HG02623 (cell line): Measurements from ENCODE around the gene LBHD1.
"Not testable (repeated sequence)": the region's sequence is repeated elsewhere in the genome, so short reads cannot be mapped to it uniquely, and the experiment has no call there.

Experiments
- ATAC-seq: cut with Tn5 transposase; IDR thresholded peaks from one replicate; pipeline ENCODE4 v1.9.1; 2021; ENCODE audit warnings: moderate library complexity; ENCODE audit not compliant: unreplicated experiment

The LBHD1 gene

GRCh38 chr11:62671608-62672389 lies at the start of gene LBHD1, which contains the start of gene UQCC3:
Gene LBHD1 (minus strand): TSS chr11:62672267. CDS start chr11:62670031, 2,236 bp downstream.
Gene UQCC3 (plus strand): TSS chr11:62671673. CDS start chr11:62671746, 73 bp downstream.
- ATAC-seq, result peak; percentile 49

DNA sequence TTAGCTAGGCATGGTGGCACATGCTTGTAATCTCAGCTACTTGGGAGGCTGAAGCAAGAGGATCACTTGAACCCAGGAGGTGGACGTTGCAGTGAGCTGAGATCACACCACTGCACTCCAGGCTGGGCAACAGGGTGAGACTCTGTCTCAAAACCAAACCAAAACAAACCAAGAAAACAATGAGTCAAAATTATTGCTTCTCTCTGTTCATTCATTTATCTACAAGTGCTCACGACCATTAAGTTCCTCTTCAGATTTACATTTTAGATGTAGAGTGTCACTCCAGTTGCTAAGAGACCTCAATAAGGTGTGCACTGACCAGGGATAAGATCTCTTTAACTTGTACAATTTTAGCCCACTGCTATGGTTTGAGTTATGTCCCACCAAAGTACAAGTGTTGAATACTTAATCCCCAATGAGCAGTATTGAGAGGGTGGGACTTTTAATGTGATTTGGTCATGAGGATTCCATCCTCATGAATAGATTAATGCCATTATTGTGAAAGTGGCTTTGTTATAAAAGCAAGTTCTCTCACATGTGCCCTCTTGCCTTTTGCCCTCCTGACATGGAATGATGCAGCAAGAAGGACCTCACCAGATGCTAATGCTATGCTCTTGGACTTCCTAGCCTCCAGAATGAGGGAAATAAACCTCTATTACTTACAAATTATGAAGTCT lies 47.4 kb upstream of the LBHD1 start:
- no peak for ATAC-seq

- ATAC-seq, result no peak
These were observed 44.7 kb upstream of the LBHD1 start for GRCh38 chr11:62716816-62717215.

GRCh38 chr11:62716206-62716605 lies 44.1 kb upstream of the LBHD1 start:
- no peak for ATAC-seq

DNA sequence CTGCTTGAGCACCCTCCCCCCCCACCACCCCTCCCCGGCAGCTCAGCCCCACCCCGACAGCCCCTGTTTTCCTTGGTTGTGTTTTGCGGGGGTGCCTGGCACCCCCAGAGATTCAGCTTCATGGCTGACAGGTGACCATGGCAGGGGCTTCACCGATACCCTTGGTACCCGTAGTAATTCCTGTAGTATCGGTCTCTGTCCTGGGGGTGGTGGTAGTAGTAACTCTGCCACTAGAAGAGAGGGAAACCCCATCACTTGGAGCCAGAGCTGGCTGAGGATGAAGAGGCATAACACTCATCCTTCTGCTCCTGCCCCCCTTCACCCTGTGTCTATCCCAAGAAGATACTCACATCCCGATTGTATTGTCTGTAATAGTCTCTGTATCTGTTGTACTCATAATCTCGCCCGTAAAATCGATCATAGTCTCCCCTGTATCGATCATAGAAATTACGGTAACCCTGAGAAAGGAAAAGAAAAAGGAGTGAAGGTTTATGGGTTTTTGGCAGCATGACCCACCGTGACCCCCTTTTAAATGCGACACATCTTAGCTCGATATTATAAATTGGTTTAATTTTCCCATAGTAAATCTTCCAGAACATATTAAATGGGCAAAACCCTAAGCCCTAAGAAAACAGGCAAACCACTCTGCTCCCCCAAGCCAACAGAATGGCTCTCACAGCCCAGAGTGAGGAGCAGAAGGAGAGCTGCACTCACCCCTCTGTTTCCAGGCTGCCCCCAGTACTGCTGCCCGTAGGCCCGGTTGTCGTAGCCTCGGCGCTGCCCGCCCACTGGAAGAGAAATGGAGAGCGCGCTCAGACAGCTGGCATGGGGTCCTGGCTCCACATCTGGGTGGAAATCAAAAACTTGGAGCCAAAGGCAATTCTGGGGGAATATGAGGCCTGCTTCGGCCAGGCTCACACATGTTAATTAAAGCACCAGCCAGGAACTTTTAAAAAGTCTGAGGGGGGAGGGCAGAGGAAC lies 43.4 kb upstream of the LBHD1 start:
- no peak for ATAC-seq

DNA sequence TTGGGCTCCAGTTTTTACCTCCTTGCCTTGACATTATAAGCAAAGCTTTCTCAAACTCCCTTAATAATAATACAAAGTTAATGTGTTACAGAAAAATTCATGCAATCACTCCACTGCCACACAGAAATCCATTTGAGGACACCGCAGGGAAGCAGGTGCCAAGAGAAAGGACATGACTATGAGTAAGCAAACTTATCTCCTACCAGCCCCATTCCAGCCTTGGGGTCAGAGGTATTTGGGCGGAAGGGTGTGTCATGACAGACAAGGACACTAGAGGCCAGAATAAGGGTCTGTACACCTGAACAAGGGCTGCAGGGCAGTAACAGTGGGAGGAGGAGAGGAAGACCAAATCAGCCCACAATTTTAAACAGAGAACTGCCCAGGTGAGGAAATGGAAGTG lies 41.3 kb upstream of the LBHD1 start:
- no peak for ATAC-seq

- ATAC-seq, result no peak
These were observed 40.8 kb upstream of the LBHD1 start for GRCh38 chr11:62712861-62713260.

- ATAC-seq, result no peak
These were observed 40.3 kb upstream of the LBHD1 start for GRCh38 chr11:62712276-62712812.

- no peak for ATAC-seq
These were observed 37.9 kb upstream of the LBHD1 start for GRCh38 chr11:62710001-62710345.

DNA sequence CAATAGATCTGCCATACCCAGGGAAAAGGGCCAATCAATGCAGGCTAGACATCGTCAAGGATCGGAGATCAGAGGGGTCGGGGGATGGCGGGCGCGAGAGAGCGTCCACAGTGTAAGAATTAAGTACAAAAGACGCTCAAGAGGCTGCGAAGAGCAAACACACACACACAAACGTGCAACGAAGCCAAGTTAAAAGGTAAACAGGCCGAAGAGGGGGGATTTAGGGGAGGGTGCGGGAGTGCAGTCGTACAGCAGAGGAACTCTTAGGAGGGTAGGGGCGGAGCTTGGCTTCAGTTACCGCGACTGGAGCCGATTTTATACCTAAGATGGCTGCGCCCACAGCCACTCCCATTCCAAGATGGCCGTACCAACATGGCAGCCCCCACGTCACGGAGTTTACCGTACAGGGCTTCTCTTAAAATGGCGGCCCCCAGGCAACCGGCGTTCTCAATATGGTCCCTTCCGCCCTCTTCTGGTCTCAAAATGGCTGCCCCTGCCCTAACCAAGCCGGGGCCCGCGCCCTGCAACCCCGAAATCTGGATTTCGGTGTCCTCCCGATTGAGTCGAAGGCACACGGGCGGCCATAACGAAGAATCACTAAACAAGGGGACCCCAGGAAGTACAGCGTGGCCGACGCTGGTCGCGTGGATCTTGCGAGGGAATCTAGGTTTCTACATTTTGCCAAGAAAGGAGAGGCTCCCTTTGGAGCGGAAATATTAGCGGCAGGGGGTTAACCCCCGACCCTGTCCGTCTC lies 37.4 kb upstream of the LBHD1 start:
- peak; percentile 61 for ATAC-seq

GRCh38 chr11:62708793-62709192 lies 36.7 kb upstream of the LBHD1 start:
- ATAC-seq, result no peak

DNA sequence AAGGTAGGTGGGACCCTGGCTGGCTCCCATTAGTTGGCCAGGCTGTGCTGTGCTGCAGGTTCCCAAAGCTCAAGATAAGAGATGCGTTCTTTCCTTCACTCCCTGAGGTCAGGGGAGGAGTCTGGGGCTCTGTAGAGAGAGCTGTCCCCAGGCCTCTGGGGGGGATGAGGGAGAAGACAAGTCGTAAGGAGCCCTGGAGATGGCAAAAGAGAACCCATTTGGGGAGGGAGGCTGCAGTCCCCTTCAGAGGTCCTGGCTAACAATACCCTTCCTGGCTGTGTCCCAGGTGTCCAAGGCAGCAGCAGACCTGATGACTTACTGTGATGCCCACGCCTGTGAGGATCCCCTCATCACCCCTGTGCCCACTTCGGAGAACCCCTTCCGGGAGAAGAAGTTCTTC lies 36.3 kb upstream of the LBHD1 start:
- no peak for ATAC-seq

GRCh38 chr11:62707277-62707861 lies 35.3 kb upstream of the LBHD1 start, which contains the start of the genes BSCL2 and GNG3:
Gene BSCL2 (minus strand): TSS chr11:62707424. CDS start chr11:62707195, 229 bp downstream.
Gene GNG3 (plus strand): TSS chr11:62707676. CDS start chr11:62708296, 620 bp downstream.
- ATAC-seq, result no peak

DNA sequence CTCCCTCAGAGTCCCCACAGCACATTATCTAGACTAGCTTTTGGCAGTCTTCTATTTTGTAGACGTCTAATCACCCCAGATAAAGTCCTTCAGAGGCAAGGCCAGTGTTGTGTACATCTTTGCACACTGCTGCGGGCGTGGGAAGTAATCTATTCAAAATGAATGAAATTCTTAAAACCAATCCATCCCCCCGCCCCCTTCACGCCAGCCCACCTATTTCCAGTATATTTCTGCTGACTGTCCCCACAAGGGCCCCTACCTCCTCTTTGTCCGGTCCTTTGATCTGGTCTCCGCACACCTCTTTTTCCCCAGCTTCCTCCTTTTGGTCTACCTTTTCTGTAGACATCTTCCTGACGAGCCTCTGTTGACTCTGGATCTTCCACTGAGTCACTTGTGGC lies 34.8 kb upstream of the LBHD1 start:
- no peak for ATAC-seq

- ATAC-seq, result peak; percentile 59
These were observed 34.1 kb upstream of the LBHD1 start for GRCh38 chr11:62705880-62706849.

DNA sequence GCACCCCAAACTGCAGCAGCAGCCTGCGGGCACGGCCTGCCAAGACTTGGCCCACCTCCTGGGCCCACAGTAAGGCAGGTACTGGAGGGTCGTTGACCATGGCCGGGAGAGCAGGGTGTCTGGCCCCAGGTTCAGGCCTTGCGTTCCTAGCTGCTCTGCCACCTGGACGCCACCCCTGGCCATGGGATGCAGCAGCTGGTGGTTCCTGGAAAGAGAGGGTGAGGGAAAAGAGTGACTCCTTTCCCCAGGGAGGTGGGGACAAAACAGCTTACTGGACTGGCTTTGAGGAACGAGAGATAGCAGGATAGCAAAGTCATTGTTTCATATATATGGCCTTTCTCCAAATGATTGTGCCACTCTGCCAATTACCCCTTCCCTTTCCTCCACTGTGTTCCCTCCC lies 33.3 kb upstream of the LBHD1 start:
- no peak for ATAC-seq

- ATAC-seq, result not testable (repeated sequence)
These were observed 31.9 kb upstream of the LBHD1 start for GRCh38 chr11:62703921-62704320.

GRCh38 chr11:62702246-62702645 lies 30.2 kb upstream of the LBHD1 start:
- ATAC-seq, result no peak
